HEK293 (cell line): ENCODE results near the gene PLCB3.

Experiments
- CTCF ChIA-PET: fragments of 350-600 bp; formaldehyde crosslinking; extraction: SDS; loops from one replicate; lab custom pipeline; 2021; ENCODE audit warnings: antibody characterized with exemption; lab: Yijun Ruan, JAX
- POLR2A ChIA-PET: fragments of 300-600 bp; formaldehyde crosslinking; extraction: SDS; loops from one replicate; lab custom pipeline; 2020; ENCODE audit warnings: antibody characterized with exemption, inconsistent platforms; lab: Yijun Ruan, JAX
- H3K27ac ChIP-seq: fragments of 200-500 bp; sonication (Bioruptor generic); 2 replicates; pipeline ENCODE4 v1.5.1; 2014; ENCODE audit warnings: low read depth, low read length, control low read depth, inconsistent platforms; ENCODE audit errors: extremely low read depth
- H3K36me3 ChIP-seq, 2 experiments: fragments of 200-500 bp in 1 of 2; sonication (Bioruptor generic) in 1 of 2; 1 replicate in 1 of 2; 2 replicates in 1 of 2; pipeline ENCODE4 v1.5.1; 2014 to 2017; ENCODE audit warnings: inconsistent platforms in 2 of 2, low read length in 2 of 2; ENCODE audit not compliant: control insufficient read depth in 2 of 2, insufficient read depth in 1 of 2
- H3K4me1 ChIP-seq: fragments of 200-500 bp; sonication (Bioruptor generic); 2 replicates; pipeline ENCODE4 v1.5.1; 2014; ENCODE audit warnings: mild to moderate bottlenecking, low read length, inconsistent platforms; ENCODE audit not compliant: control insufficient read depth, insufficient read depth
- H3K4me3 ChIP-seq: 2 replicates; pipeline ENCODE4 v1.5.1; 2011; ENCODE audit warnings: low read depth, mild to moderate bottlenecking, control low read depth, low read length, moderate library complexity
- H3K9me3 ChIP-seq: fragments of 200-500 bp; sonication (Bioruptor generic); 2 replicates; pipeline ENCODE4 v1.5.1; 2014; ENCODE audit warnings: low read depth, low read length, inconsistent platforms; ENCODE audit not compliant: control insufficient read depth, insufficient read depth
- BCL6B ChIP-seq: fragments of 450-650 bp; formaldehyde crosslinking; IDR thresholded peaks from 2 replicates; pipeline ENCODE4 v1.5.1; 2017; ENCODE audit warnings: missing biosample characterization, missing genetic modification characterization
- GLIS2 ChIP-seq: fragments of 450-650 bp; formaldehyde crosslinking; IDR thresholded peaks from 2 replicates; pipeline ENCODE4 v1.5.1; 2016; ENCODE audit warnings: missing biosample characterization, missing genetic modification characterization
- HIC1 ChIP-seq: fragments of 450-650 bp; formaldehyde crosslinking; IDR thresholded peaks from 2 replicates; pipeline ENCODE4 v1.5.1; 2016; ENCODE audit warnings: missing biosample characterization, missing genetic modification characterization
- IKZF3 ChIP-seq: fragments of 450-650 bp; IDR thresholded peaks from 2 replicates; pipeline ENCODE4 v1.5.0; 2018; ENCODE audit warnings: missing biosample characterization, mild to moderate bottlenecking, missing genetic modification characterization, moderate library complexity
- KLF8 ChIP-seq: fragments of 450-650 bp; formaldehyde crosslinking; IDR thresholded peaks from 2 replicates; pipeline ENCODE4 v1.5.1; 2016; ENCODE audit warnings: missing biosample characterization, missing genetic modification characterization
- MZF1 ChIP-seq: fragments of 450-650 bp; formaldehyde crosslinking; IDR thresholded peaks from 2 replicates; pipeline ENCODE4 v1.5.1; 2017; ENCODE audit warnings: missing biosample characterization, missing genetic modification characterization, borderline replicate concordance
- PRDM6 ChIP-seq: fragments of 450-650 bp; formaldehyde crosslinking; IDR thresholded peaks from 2 replicates; pipeline ENCODE4 v1.5.1; 2017; ENCODE audit warnings: missing biosample characterization, missing genetic modification characterization
- SP3 ChIP-seq: fragments of 450-650 bp; formaldehyde crosslinking; IDR thresholded peaks from 2 replicates; pipeline ENCODE4 v1.5.1; 2016; ENCODE audit warnings: missing biosample characterization, missing genetic modification characterization
- TRIM28 ChIP-seq: IDR thresholded peaks from 2 replicates; pipeline ENCODE4 v1.6.1; 2011; ENCODE audit warnings: low read length, control low read depth, borderline replicate concordance
- TSHZ1 ChIP-seq: fragments of 450-650 bp; formaldehyde crosslinking; IDR thresholded peaks from 2 replicates; pipeline ENCODE4 v1.5.1; 2016; ENCODE audit warnings: missing biosample characterization, missing genetic modification characterization, borderline replicate concordance
- ZBTB20 ChIP-seq: fragments of 450-650 bp; formaldehyde crosslinking; IDR thresholded peaks from 2 replicates; pipeline ENCODE4 v1.5.1; 2016; ENCODE audit warnings: missing biosample characterization, missing genetic modification characterization
- ZBTB21 ChIP-seq: fragments of 450-650 bp; formaldehyde crosslinking; IDR thresholded peaks from 2 replicates; pipeline ENCODE4 v1.5.1; 2017; ENCODE audit warnings: missing biosample characterization, missing genetic modification characterization
- ZBTB48 ChIP-seq: fragments of 450-650 bp; formaldehyde crosslinking; IDR thresholded peaks from 2 replicates; pipeline ENCODE4 v1.5.1; 2016; ENCODE audit warnings: missing biosample characterization, missing genetic modification characterization
- ZEB2 ChIP-seq: fragments of 450-650 bp; formaldehyde crosslinking; IDR thresholded peaks from 2 replicates; pipeline ENCODE4 v1.5.1; 2016; ENCODE audit warnings: missing biosample characterization, missing genetic modification characterization
- ZNF214 ChIP-seq: fragments of 450-650 bp; formaldehyde crosslinking; IDR thresholded peaks from 2 replicates; pipeline ENCODE4 v1.5.1; 2017; ENCODE audit warnings: missing biosample characterization, mild to moderate bottlenecking, missing genetic modification characterization, borderline replicate concordance
- ZNF529 ChIP-seq: fragments of 450-650 bp; formaldehyde crosslinking; IDR thresholded peaks from 2 replicates; pipeline ENCODE4 v1.5.1; 2017; ENCODE audit warnings: missing genetic modification characterization, missing biosample characterization; ENCODE audit not compliant: insufficient replicate concordance
- ZNF555 ChIP-seq: fragments of 450-650 bp; formaldehyde crosslinking; conservative IDR thresholded peaks from 2 replicates; pipeline ENCODE4 v1.5.1; 2017; ENCODE audit warnings: missing biosample characterization, mild to moderate bottlenecking, missing genetic modification characterization, inconsistent platforms
- ZNF558 ChIP-seq: fragments of 450-650 bp; formaldehyde crosslinking; IDR thresholded peaks from 2 replicates; pipeline ENCODE4 v1.5.1; 2016; ENCODE audit warnings: missing biosample characterization, missing genetic modification characterization
- ZNF580 ChIP-seq: fragments of 450-650 bp; formaldehyde crosslinking; IDR thresholded peaks from 2 replicates; pipeline ENCODE4 v1.5.1; 2016; ENCODE audit warnings: missing biosample characterization, missing genetic modification characterization
- ZNF600 ChIP-seq: fragments of 450-650 bp; formaldehyde crosslinking; IDR thresholded peaks from 2 replicates; pipeline ENCODE4 v1.5.1; 2016; ENCODE audit warnings: missing biosample characterization, missing genetic modification characterization
- ZNF677 ChIP-seq: fragments of 450-650 bp; IDR thresholded peaks from 2 replicates; pipeline ENCODE4 v1.5.0; 2018; ENCODE audit warnings: missing biosample characterization, mild to moderate bottlenecking, missing genetic modification characterization, moderate library complexity
- ZNF768 ChIP-seq: fragments of 450-650 bp; formaldehyde crosslinking; IDR thresholded peaks from 2 replicates; pipeline ENCODE4 v1.5.1; 2018; ENCODE audit warnings: missing biosample characterization, mild to moderate bottlenecking, missing genetic modification characterization
- ZXDB ChIP-seq: fragments of 450-650 bp; formaldehyde crosslinking; IDR thresholded peaks from 2 replicates; pipeline ENCODE4 v1.5.1; 2016; ENCODE audit warnings: missing biosample characterization, missing genetic modification characterization
- TF ChIP-seq, protein P1 (sequence below): fragments of 450-650 bp; formaldehyde crosslinking; IDR thresholded peaks from 2 replicates; pipeline ENCODE4 v1.5.1; 2016; ENCODE audit warnings: missing biosample characterization, missing genetic modification characterization

Gene PLCB3

GRCh38 chr11:64304316-64305072 is 53.2 kb downstream of the PLCB3 start:
- ChIA-PET POLR2A (interaction anchor here (0.9 to 3.6 kb wide), 15 partner anchors 13 to 1463 kb away, joined by 3 to 43 read pairs (median 5); partner anchors contain the start of genes BAD, FKBP2, GPR137 and NUDT22), CTCF (interaction anchor here (0.5 to 5.8 kb wide), 47 partner anchors 9 to 1783 kb away, joined by 3 to 81 read pairs (median 5); partner anchors contain the start of genes BAD, FERMT3, FKBP2 and MARK2)
- H3K4me1 ChIP-seq, result no peaks in the 10 kb centered on the region
- peak overlapping the region; percentile 70 for H3K27ac ChIP-seq
- H3K36me3 ChIP-seq, result peaks cover 0 to 5% of the 10 kb centered on the region in 2 experiments; a peak in 1 of 3 replicates
- no peaks in the 10 kb centered on the region for H3K9me3 ChIP-seq
- H3K4me3 ChIP-seq, result peak overlapping the region; percentile 46
- TF ChIP-seq PRDM6 (tag by site-specific recombination), result no peak
- TF ChIP-seq ZXDB, result 0 out of 2 replicates have a peak, but pooled peaks have one; percentile 23
- TF ChIP-seq TRIM28, result 0 out of 2 replicates have a peak, but pooled peaks have one; percentile 24
- TF ChIP-seq IKZF3, result peak; percentile 57; the same call in 1 of the 2 replicates
- TF ChIP-seq SP3 (tag by site-specific recombination), result peak; percentile 45; the same call in 1 of the 2 replicates
- TF ChIP-seq HIC1 (tag by site-specific recombination), result peak; percentile 70; the same call in 1 of the 2 replicates
- TF ChIP-seq TSHZ1 (tag by site-specific recombination), result no peak
- TF ChIP-seq ZNF768 (tag by site-specific recombination), result no peak
- TF ChIP-seq ZNF214 (tag by site-specific recombination), result peak; percentile 100
- no peak for TF ChIP-seq ZNF677 (tag by site-specific recombination)
- TF ChIP-seq, protein P1, sequence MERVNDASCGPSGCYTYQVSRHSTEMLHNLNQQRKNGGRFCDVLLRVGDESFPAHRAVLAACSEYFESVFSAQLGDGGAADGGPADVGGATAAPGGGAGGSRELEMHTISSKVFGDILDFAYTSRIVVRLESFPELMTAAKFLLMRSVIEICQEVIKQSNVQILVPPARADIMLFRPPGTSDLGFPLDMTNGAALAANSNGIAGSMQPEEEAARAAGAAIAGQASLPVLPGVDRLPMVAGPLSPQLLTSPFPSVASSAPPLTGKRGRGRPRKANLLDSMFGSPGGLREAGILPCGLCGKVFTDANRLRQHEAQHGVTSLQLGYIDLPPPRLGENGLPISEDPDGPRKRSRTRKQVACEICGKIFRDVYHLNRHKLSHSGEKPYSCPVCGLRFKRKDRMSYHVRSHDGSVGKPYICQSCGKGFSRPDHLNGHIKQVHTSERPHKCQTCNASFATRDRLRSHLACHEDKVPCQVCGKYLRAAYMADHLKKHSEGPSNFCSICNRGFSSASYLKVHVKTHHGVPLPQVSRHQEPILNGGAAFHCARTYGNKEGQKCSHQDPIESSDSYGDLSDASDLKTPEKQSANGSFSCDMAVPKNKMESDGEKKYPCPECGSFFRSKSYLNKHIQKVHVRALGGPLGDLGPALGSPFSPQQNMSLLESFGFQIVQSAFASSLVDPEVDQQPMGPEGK, result 0 out of 2 replicates have a peak, but pooled peaks have one; percentile 10
- TF ChIP-seq ZBTB20 (tag by site-specific recombination), result peak; percentile 46; the same call in 1 of the 2 replicates
- 0 out of 2 replicates have a peak, but pooled peaks have one; percentile 14 for TF ChIP-seq GLIS2 (tag by site-specific recombination)
- 0 out of 2 replicates have a peak, but pooled peaks have one; percentile 40 for TF ChIP-seq MZF1 (tag by site-specific recombination)
- peak; percentile 83 for TF ChIP-seq ZEB2 (tag by site-specific recombination)
- 0 out of 2 replicates have a peak, but pooled peaks have one; percentile 33 for TF ChIP-seq ZNF580 (tag by site-specific recombination)
- no peak for TF ChIP-seq ZNF558 (tag by site-specific recombination)
- no peak for TF ChIP-seq ZBTB21 (tag by site-specific recombination)
- peak; percentile 72 for TF ChIP-seq ZNF600 (tag by site-specific recombination)
- peak; percentile 99 for TF ChIP-seq ZBTB48 (tag by site-specific recombination)
- TF ChIP-seq ZNF529 (tag by site-specific recombination), result no peak
- TF ChIP-seq ZNF555 (tag by site-specific recombination), result no peak
- TF ChIP-seq KLF8 (tag by site-specific recombination), result peak; percentile 26; the same call in 1 of the 2 replicates
- TF ChIP-seq BCL6B, result peak; percentile 85
